ENCODE data around the gene MARK4.

Gene MARK4

GRCh38 chr19:45354241-45354842, 103.3 kb downstream of the MARK4 start:
- no peak for TF ChIP-seq CTCF (IDR thresholded peaks at IDR 0.05; ENCODE audit: insufficient read depth, low read depth, low read length, missing control alignments)
- no peak for DNase-seq (ENCODE audit: low read depth)
- no peak overlapping the region for H3K4me3 ChIP-seq (ENCODE audit: low read length)
